HEK293T (cell line): ENCODE results near the gene CACNA1S.

ENCODE experiments used
- CTCF ChIA-PET: fragments of 350-600 bp; formaldehyde crosslinking; extraction: SDS; loops from one replicate; lab custom pipeline; 2021; ENCODE audit warnings: antibody characterized with exemption, inconsistent platforms; lab: Yijun Ruan, JAX
- POLR2A ChIA-PET: fragments of 350-600 bp; formaldehyde crosslinking; extraction: SDS; loops from one replicate; lab custom pipeline; 2020; ENCODE audit warnings: antibody characterized with exemption, inconsistent platforms; lab: Yijun Ruan, JAX
- DNase-seq: peaks from one replicate; pipeline ENCODE4 v3.0.0; 2012; ENCODE audit warnings: mixed read lengths; ENCODE audit errors: extremely low spot score
- ARNT ChIP-seq: fragments of 450-650 bp; IDR thresholded peaks from 2 replicates; pipeline ENCODE4 v1.6.1; 2017; ENCODE audit warnings: mild to moderate bottlenecking
- BHLHE40 ChIP-seq: fragments of 450-650 bp; IDR thresholded peaks from 2 replicates; pipeline ENCODE4 v1.6.1; 2016; ENCODE audit warnings: mild to moderate bottlenecking, moderate library complexity, borderline replicate concordance
- CTBP1 ChIP-seq: fragments of 450-650 bp; IDR thresholded peaks from 2 replicates; pipeline ENCODE4 v1.6.1; 2016; ENCODE audit warnings: borderline replicate concordance
- ELF4 ChIP-seq: fragments of 450-650 bp; IDR thresholded peaks from 2 replicates; pipeline ENCODE4 v1.6.1; 2017; ENCODE audit warnings: antibody characterized with exemption
- FOXA1 ChIP-seq: fragments of 450-650 bp; IDR thresholded peaks from 2 replicates; pipeline ENCODE4 v1.6.1; 2016; ENCODE audit warnings: mild to moderate bottlenecking
- FOXK2 ChIP-seq: fragments of 450-650 bp; IDR thresholded peaks from 2 replicates; pipeline ENCODE4 v1.6.1; 2016; ENCODE audit warnings: mild to moderate bottlenecking
- FOXM1 ChIP-seq: fragments of 450-650 bp; IDR thresholded peaks from 2 replicates; pipeline ENCODE4 v1.6.1; 2017; ENCODE audit warnings: mild to moderate bottlenecking, borderline replicate concordance
- HDGF ChIP-seq: fragments of 450-650 bp; IDR thresholded peaks from 2 replicates; pipeline ENCODE4 v1.6.1; 2017; ENCODE audit warnings: antibody characterized with exemption, borderline replicate concordance
- L3MBTL2 ChIP-seq: fragments of 450-650 bp; conservative IDR thresholded peaks from 2 replicates; pipeline ENCODE4 v1.6.1; 2016; ENCODE audit warnings: mild to moderate bottlenecking
- LEF1 ChIP-seq: fragments of 450-650 bp; IDR thresholded peaks from 2 replicates; pipeline ENCODE4 v1.6.1; 2017; ENCODE audit warnings: mild to moderate bottlenecking, borderline replicate concordance
- NFRKB ChIP-seq: fragments of 450-650 bp; IDR thresholded peaks from 2 replicates; pipeline ENCODE4 v1.6.1; 2016; ENCODE audit warnings: mild to moderate bottlenecking, moderate library complexity
- SP1 ChIP-seq: fragments of 450-650 bp; IDR thresholded peaks from 2 replicates; pipeline ENCODE4 v1.6.1; 2017
- SUZ12 ChIP-seq: fragments of 450-650 bp; IDR thresholded peaks from 2 replicates; pipeline ENCODE4 v1.6.1; 2016; ENCODE audit warnings: mild to moderate bottlenecking
- TARDBP ChIP-seq: fragments of 450-650 bp; IDR thresholded peaks from 2 replicates; pipeline ENCODE4 v1.6.1; 2016
- ZNF384 ChIP-seq: fragments of 450-650 bp; IDR thresholded peaks from 2 replicates; pipeline ENCODE4 v1.6.1; 2016
- TF ChIP-seq, protein P1 (sequence below): fragments of 450-650 bp; IDR thresholded peaks from 2 replicates; pipeline ENCODE4 v1.6.1; 2016

Gene CACNA1S

DNA sequence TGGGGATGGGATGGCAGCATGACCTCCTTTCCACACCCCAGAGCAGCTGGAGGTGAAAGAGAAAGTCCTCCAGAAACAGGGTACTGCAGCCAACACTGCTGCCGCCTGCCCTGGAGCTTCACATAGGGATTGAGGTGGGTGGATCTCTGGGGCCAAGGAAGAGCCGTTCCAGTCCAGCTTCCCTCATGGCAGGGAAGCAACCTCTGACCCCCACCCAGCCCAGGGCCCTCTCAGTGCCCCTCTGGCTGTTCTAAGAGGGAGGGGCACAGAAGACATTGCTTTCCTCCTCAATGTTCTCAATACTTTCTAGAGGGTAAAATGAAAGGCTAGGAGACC lies 94.4 kb downstream of the CACNA1S start:
- TF ChIP-seq L3MBTL2, result no peak
- TF ChIP-seq ARNT, result no peak
- TF ChIP-seq FOXA1, result no peak
- TF ChIP-seq BHLHE40, result no peak
- TF ChIP-seq LEF1, result no peak
- TF ChIP-seq FOXK2, result no peak
- TF ChIP-seq HDGF, result no peak
- CTCF ChIA-PET, result interaction anchor here (0.9 to 1.7 kb wide), 2 partner anchors 8 to 38 kb away, joined by 4 to 5 read pairs; no protein-coding TSS in a partner anchor
- POLR2A ChIA-PET, result no interaction called here
- no peak for DNase-seq

DNA sequence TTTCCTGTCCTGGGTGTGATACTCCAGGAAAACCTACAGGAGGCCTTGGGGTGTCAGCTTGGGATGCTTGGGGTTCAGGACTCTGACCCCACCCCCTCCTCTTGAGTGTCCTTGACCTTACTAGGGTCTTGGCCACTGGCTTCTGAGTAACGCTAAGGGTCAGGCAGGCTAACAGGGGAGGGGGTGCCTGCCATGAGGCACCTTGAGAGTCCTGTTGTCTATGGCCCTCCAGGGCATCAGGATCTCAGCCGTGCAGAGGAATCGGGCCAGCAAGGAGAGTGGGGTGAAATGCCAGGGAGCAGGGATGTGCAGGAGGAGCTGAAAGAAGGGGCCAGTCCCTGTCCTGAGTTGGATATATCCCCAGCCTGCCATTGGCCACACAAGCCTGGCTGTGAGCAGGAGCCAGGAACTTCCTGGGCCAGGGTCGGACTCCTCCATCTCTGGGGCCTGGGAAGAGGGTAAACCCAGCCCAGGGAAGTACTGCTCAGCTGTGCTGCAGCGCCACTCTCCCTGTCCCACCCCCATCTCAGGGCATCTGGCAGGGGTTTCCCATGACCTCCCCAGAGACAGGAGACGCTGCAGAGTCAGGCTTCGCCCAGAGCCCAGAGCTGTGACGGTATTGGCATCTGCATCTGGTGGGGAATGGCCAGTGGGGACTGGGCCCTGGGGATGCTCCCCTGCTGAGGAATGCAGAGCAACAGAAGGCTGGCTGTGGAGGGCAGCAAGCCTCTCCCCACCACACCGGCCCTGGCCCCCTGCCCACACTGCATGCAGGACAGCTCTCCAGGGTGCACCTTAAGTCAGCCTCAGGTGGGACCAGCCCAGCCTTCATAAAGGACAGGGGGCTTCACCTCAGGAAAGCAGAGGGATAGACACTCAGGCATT lies 95.0 kb downstream of the CACNA1S start:
- no peak for TF ChIP-seq ARNT
- ChIA-PET POLR2A (no interaction called here), CTCF (interaction anchor here (0.9 to 2.9 kb wide), 6 partner anchors 9 to 102 kb away, joined by 3 to 14 read pairs (median 4); no protein-coding TSS in a partner anchor)

DNA sequence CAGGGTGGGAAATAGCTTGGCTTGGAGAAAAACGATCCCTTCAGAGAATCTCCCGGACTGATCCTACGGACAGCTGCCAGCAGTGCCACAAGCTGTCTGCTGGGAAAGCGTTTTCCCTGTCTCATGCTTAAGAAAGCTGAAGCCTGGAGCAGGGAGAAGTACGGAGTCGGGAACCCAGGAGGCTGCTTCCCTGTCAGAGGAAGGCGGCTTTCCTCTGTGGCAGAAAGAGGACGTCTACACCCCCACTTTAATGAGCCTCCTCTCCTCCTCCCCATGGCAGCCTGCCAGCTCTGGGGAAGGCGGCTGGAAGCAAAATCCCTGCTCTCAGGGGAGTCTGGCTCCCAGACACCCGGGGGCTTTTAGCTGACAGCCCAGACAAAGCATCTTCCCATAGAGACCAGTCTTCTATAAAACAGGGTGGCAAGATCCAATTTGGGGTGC lies 96.0 kb downstream of the CACNA1S start:
- peak; percentile 48 for DNase-seq
- ChIA-PET POLR2A (interaction anchor here (0.8 kb wide), 1 partner anchor 45 kb away, joined by 3 read pairs; no protein-coding TSS in a partner anchor), CTCF (interaction anchor here (1.0 to 2.9 kb wide), 7 partner anchors 10 to 103 kb away, joined by 3 to 14 read pairs (median 5); no protein-coding TSS in a partner anchor)
- TF ChIP-seq ZNF384, result no peak
- TF ChIP-seq L3MBTL2, result no peak
- no peak for TF ChIP-seq TARDBP
- TF ChIP-seq FOXM1, result no peak
- TF ChIP-seq NFRKB, result no peak
- no peak for TF ChIP-seq SP1

More for the DNA sequence above, 95.0 kb downstream of the CACNA1S start:
- DNase-seq, result no peak

GRCh38 chr1:201015551-201016091 lies 96.6 kb downstream of the CACNA1S start:
- no peak for TF ChIP-seq FOXM1
- CTCF ChIA-PET, result interaction anchor here (1.0 to 2.9 kb wide), 5 partner anchors 26 to 103 kb away, joined by 3 to 14 read pairs (median 5); no protein-coding TSS in a partner anchor
- DNase-seq, result no peak
- POLR2A ChIA-PET, result interaction anchor here (0.8 kb wide), 1 partner anchor 44 kb away, joined by 3 read pairs; no protein-coding TSS in a partner anchor

- DNase-seq, result no peak
- TF ChIP-seq SP1, result no peak
- no peak for TF ChIP-seq ARNT
- no peak for TF ChIP-seq LEF1
- no peak for TF ChIP-seq ELF4
- TF ChIP-seq FOXA1, result no peak
- TF ChIP-seq NFRKB, result no peak
- no peak for TF ChIP-seq HDGF
- no peak for TF ChIP-seq CTBP1
- no peak for TF ChIP-seq FOXK2
- TF ChIP-seq FOXM1, result no peak
- TF ChIP-seq ZNF384, result no peak
- no peak for TF ChIP-seq L3MBTL2
- TF ChIP-seq, protein P1, sequence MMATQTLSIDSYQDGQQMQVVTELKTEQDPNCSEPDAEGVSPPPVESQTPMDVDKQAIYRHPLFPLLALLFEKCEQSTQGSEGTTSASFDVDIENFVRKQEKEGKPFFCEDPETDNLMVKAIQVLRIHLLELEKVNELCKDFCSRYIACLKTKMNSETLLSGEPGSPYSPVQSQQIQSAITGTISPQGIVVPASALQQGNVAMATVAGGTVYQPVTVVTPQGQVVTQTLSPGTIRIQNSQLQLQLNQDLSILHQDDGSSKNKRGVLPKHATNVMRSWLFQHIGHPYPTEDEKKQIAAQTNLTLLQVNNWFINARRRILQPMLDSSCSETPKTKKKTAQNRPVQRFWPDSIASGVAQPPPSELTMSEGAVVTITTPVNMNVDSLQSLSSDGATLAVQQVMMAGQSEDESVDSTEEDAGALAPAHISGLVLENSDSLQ, result no peak
- no peak for TF ChIP-seq TARDBP
- TF ChIP-seq SUZ12, result no peak
- no peak for TF ChIP-seq BHLHE40
- POLR2A ChIA-PET, result no interaction called here
- CTCF ChIA-PET, result interaction anchor here (0.5 to 2.9 kb wide), 6 partner anchors 29 to 421 kb away, joined by 3 to 14 read pairs (median 4); no protein-coding TSS in a partner anchor
Measured at GRCh38 chr1:201014816-201015200, 97.4 kb downstream of the CACNA1S start.

- TF ChIP-seq BHLHE40 (no peak), CTBP1 (no peak), L3MBTL2 (no peak), SUZ12 (no peak), ARNT (no peak), NFRKB (no peak), ELF4 (no peak), LEF1 (no peak), FOXK2 (no peak), FOXM1 (no peak), HDGF (no peak), ZNF384 (no peak), SP1 (no peak), TARDBP (no peak)
- TF ChIP-seq, protein P1, result no peak
- ChIA-PET CTCF (interaction anchor here (0.5 to 2.9 kb wide), 4 partner anchors 34 to 421 kb away, joined by 3 to 14 read pairs (median 5); no protein-coding TSS in a partner anchor), POLR2A (no interaction called here)
- no peak for DNase-seq
Measured at GRCh38 chr1:201013991-201014815, 98.0 kb downstream of the CACNA1S start.
